Sigmoid colon (tissue), 4 donors: ENCODE results near the gene OSTN.

Experiments used
- EP300 ChIP-seq, 4 donors: sonication (generic); formaldehyde crosslinking; IDR thresholded peaks; one replicate each; pipeline ENCODE4 v1.6.1; 2017; ENCODE audit warnings: antibody characterized with exemption in 4 of 4
- POLR2AphosphoS5 ChIP-seq, 4 donors: sonication (generic); formaldehyde crosslinking; IDR thresholded peaks; one replicate each; pipeline ENCODE4 v1.6.1; 2017; ENCODE audit warnings: antibody characterized with exemption in 4 of 4
- TF ChIP-seq, protein P1 (sequence below), 4 experiments: fragments of 450-650 bp in 3 of 4; fragments of 200-600 bp in 1 of 4; IDR thresholded peaks; one replicate each; pipeline ENCODE4 v1.5.1; 2016 to 2019; ENCODE audit warnings: antibody characterized with exemption in 4 of 4, mild to moderate bottlenecking in 3 of 4, moderate library complexity in 2 of 4

DNA sequence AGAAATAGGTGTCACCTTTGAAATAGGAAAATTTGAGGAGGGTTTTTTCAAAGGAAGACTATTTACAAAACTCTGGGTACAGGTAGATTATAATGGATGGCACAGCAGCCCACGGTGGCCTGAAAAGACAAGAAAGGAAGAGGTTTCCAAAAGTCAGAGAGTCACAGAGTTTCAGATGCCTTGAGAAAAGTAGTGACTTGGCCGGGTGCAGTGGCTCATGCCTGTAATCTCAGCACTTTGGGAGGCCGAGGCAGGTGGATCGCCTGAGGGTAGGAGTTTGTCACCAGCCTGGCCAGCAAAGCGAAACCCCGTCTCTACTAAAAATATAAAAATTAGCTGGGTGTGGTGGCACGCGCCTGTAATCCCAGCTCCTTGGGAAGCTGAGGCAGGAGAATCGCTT, 35.2 kb downstream of the OSTN start:
- TF ChIP-seq POLR2AphosphoS5 (IDR thresholded peaks at IDR 0.05) (no peak), EP300 (IDR thresholded peaks at IDR 0.05) (no peak)
- TF ChIP-seq, protein P1, sequence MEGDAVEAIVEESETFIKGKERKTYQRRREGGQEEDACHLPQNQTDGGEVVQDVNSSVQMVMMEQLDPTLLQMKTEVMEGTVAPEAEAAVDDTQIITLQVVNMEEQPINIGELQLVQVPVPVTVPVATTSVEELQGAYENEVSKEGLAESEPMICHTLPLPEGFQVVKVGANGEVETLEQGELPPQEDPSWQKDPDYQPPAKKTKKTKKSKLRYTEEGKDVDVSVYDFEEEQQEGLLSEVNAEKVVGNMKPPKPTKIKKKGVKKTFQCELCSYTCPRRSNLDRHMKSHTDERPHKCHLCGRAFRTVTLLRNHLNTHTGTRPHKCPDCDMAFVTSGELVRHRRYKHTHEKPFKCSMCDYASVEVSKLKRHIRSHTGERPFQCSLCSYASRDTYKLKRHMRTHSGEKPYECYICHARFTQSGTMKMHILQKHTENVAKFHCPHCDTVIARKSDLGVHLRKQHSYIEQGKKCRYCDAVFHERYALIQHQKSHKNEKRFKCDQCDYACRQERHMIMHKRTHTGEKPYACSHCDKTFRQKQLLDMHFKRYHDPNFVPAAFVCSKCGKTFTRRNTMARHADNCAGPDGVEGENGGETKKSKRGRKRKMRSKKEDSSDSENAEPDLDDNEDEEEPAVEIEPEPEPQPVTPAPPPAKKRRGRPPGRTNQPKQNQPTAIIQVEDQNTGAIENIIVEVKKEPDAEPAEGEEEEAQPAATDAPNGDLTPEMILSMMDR (IDR thresholded peaks at IDR 0.05), result no peak
